HEK293 (cell line): ENCODE results near the gene LRCH4.

ENCODE experiments used
- GLIS2 ChIP-seq: fragments of 450-650 bp; formaldehyde crosslinking; IDR thresholded peaks from 2 replicates; pipeline ENCODE4 v1.5.1; 2016; ENCODE audit warnings: missing biosample characterization, missing genetic modification characterization
- HIC1 ChIP-seq: fragments of 450-650 bp; formaldehyde crosslinking; IDR thresholded peaks from 2 replicates; pipeline ENCODE4 v1.5.1; 2016; ENCODE audit warnings: missing biosample characterization, missing genetic modification characterization
- PATZ1 ChIP-seq: fragments of 450-650 bp; formaldehyde crosslinking; IDR thresholded peaks from 2 replicates; pipeline ENCODE4 v1.5.1; 2016; ENCODE audit warnings: missing biosample characterization, missing genetic modification characterization
- PRDM4 ChIP-seq: fragments of 450-650 bp; formaldehyde crosslinking; IDR thresholded peaks from 2 replicates; pipeline ENCODE4 v1.5.1; 2017; ENCODE audit warnings: missing biosample characterization, missing genetic modification characterization
- SCRT1 ChIP-seq: fragments of 450-650 bp; formaldehyde crosslinking; IDR thresholded peaks from 2 replicates; pipeline ENCODE4 v1.5.1; 2016; ENCODE audit warnings: missing biosample characterization, missing genetic modification characterization, borderline replicate concordance
- SETDB1 ChIP-seq: IDR thresholded peaks from one replicate; pipeline ENCODE4 v1.6.1; 2017; ENCODE audit warnings: mild to moderate bottlenecking, low read length, moderate library complexity, mixed read lengths; ENCODE audit not compliant: insufficient read length
- SP3 ChIP-seq: fragments of 450-650 bp; formaldehyde crosslinking; IDR thresholded peaks from 2 replicates; pipeline ENCODE4 v1.5.1; 2016; ENCODE audit warnings: missing biosample characterization, missing genetic modification characterization
- ZBTB1 ChIP-seq: fragments of 450-650 bp; formaldehyde crosslinking; IDR thresholded peaks from 2 replicates; pipeline ENCODE4 v1.5.1; 2016; ENCODE audit warnings: missing biosample characterization, missing genetic modification characterization
- ZBTB21 ChIP-seq: fragments of 450-650 bp; formaldehyde crosslinking; IDR thresholded peaks from 2 replicates; pipeline ENCODE4 v1.5.1; 2017; ENCODE audit warnings: missing biosample characterization, missing genetic modification characterization
- ZNF10 ChIP-seq: fragments of 450-650 bp; formaldehyde crosslinking; IDR thresholded peaks from 2 replicates; pipeline ENCODE4 v1.5.1; 2017; ENCODE audit warnings: missing biosample characterization, missing genetic modification characterization
- ZNF121 ChIP-seq: fragments of 450-650 bp; formaldehyde crosslinking; IDR thresholded peaks from 2 replicates; pipeline ENCODE4 v1.5.1; 2016; ENCODE audit warnings: missing biosample characterization, missing genetic modification characterization
- ZNF132 ChIP-seq: fragments of 450-650 bp; formaldehyde crosslinking; IDR thresholded peaks from 2 replicates; pipeline ENCODE4 v1.5.1; 2017; ENCODE audit warnings: missing biosample characterization, missing genetic modification characterization, borderline replicate concordance
- ZNF324 ChIP-seq: fragments of 450-650 bp; formaldehyde crosslinking; IDR thresholded peaks from 2 replicates; pipeline ENCODE4 v1.5.1; 2016; ENCODE audit warnings: missing biosample characterization, missing genetic modification characterization
- ZNF391 ChIP-seq: fragments of 450-650 bp; formaldehyde crosslinking; IDR thresholded peaks from 2 replicates; pipeline ENCODE4 v1.5.1; 2016; ENCODE audit warnings: low read depth, missing biosample characterization, missing genetic modification characterization, borderline replicate concordance
- ZNF404 ChIP-seq: fragments of 450-650 bp; formaldehyde crosslinking; IDR thresholded peaks from 2 replicates; pipeline ENCODE4 v1.5.1; 2017; ENCODE audit warnings: missing biosample characterization, missing genetic modification characterization
- ZNF426 ChIP-seq: fragments of 450-650 bp; formaldehyde crosslinking; IDR thresholded peaks from 2 replicates; pipeline ENCODE4 v1.5.1; 2017; ENCODE audit warnings: missing biosample characterization, missing genetic modification characterization, mild to moderate bottlenecking, inconsistent platforms, moderate library complexity
- ZNF449 ChIP-seq: fragments of 450-650 bp; formaldehyde crosslinking; IDR thresholded peaks from 2 replicates; pipeline ENCODE4 v1.5.1; 2017; ENCODE audit warnings: missing biosample characterization, mild to moderate bottlenecking, missing genetic modification characterization, moderate library complexity
- ZNF555 ChIP-seq: fragments of 450-650 bp; formaldehyde crosslinking; conservative IDR thresholded peaks from 2 replicates; pipeline ENCODE4 v1.5.1; 2017; ENCODE audit warnings: missing biosample characterization, mild to moderate bottlenecking, missing genetic modification characterization, inconsistent platforms
- ZNF571 ChIP-seq: fragments of 450-650 bp; formaldehyde crosslinking; IDR thresholded peaks from 2 replicates; pipeline ENCODE4 v1.5.0; 2017; ENCODE audit warnings: missing biosample characterization, missing genetic modification characterization
- ZNF658 ChIP-seq: fragments of 450-650 bp; formaldehyde crosslinking; IDR thresholded peaks from 2 replicates; pipeline ENCODE4; 2016; ENCODE audit warnings: missing biosample characterization, missing genetic modification characterization
- ZNF692 ChIP-seq: fragments of 450-650 bp; formaldehyde crosslinking; IDR thresholded peaks from 2 replicates; pipeline ENCODE4 v1.5.1; 2016; ENCODE audit warnings: missing biosample characterization, missing genetic modification characterization
- ZNF76 ChIP-seq: fragments of 450-650 bp; formaldehyde crosslinking; IDR thresholded peaks from 2 replicates; pipeline ENCODE4; 2016; ENCODE audit warnings: low read depth, missing biosample characterization, missing genetic modification characterization, borderline replicate concordance
- TF ChIP-seq, protein P1 (sequence below): fragments of 450-650 bp; formaldehyde crosslinking; IDR thresholded peaks from 2 replicates; pipeline ENCODE4 v1.5.1; 2016; ENCODE audit warnings: missing biosample characterization, missing genetic modification characterization

The LRCH4 gene

DNA sequence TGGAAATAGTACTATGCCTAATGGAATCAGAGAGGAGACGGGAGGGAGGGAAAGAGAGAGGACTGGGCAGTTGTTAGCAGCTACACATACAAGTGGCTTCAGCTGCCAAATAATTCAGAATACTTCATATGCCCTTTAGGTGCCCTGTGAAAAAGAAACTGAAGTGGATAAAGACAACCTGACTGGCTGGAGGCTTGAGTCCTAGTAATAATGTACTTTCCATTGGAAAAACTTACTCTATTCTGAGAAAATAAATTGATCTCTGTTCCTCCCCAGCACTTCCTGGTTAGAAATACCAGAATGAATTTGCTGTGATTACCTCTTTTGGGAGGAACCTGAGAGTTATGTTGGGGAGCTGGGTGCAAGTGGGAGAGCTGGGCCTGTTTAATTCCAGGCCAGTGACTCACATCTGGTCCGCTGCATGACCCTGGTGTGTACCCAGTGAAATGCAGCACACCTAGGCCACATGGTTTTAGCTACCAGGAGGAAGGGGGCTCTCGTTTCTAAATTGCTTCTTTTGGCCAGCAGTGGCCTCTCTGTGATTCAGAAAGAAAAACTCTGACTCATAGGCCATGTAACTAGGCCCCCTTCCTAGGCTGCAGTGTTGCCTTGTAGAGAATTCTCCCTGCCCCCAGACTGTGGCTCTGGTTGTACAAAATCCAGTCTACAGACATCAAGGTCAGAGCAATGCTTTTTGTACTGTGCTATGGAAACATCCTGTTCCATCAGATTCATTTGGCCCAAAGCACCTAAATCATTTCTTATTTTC is 40.4 kb downstream of the LRCH4 start (continued):
- TF ChIP-seq PRDM4 (tag by site-specific recombination) (no peak), ZNF571 (tag by site-specific recombination) (no peak), ZNF324 (tag by site-specific recombination) (no peak), ZNF555 (tag by site-specific recombination) (no peak), ZBTB1 (tag by site-specific recombination) (no peak), SETDB1 (no peak), ZNF121 (tag by site-specific recombination) (no peak), ZNF76 (tag by site-specific recombination) (no peak), ZNF426 (tag by site-specific recombination) (no peak), ZBTB21 (tag by site-specific recombination) (no peak; the same call in 1 of the 2 replicates), ZNF658 (no peak), ZNF10 (tag by site-specific recombination) (no peak), ZNF391 (no peak), ZNF449 (tag by site-specific recombination) (no peak), SP3 (no peak), ZNF692 (tag by site-specific recombination) (no peak), PATZ1 (tag by site-specific recombination) (peak; percentile 86), ZNF404 (tag by site-specific recombination) (no peak), ZNF132 (tag by site-specific recombination) (no peak), SCRT1 (tag by site-specific recombination) (no peak), HIC1 (no peak), GLIS2 (tag by site-specific recombination) (0 out of 2 replicates have a peak, but pooled peaks have one; percentile 44)
- TF ChIP-seq, protein P1, sequence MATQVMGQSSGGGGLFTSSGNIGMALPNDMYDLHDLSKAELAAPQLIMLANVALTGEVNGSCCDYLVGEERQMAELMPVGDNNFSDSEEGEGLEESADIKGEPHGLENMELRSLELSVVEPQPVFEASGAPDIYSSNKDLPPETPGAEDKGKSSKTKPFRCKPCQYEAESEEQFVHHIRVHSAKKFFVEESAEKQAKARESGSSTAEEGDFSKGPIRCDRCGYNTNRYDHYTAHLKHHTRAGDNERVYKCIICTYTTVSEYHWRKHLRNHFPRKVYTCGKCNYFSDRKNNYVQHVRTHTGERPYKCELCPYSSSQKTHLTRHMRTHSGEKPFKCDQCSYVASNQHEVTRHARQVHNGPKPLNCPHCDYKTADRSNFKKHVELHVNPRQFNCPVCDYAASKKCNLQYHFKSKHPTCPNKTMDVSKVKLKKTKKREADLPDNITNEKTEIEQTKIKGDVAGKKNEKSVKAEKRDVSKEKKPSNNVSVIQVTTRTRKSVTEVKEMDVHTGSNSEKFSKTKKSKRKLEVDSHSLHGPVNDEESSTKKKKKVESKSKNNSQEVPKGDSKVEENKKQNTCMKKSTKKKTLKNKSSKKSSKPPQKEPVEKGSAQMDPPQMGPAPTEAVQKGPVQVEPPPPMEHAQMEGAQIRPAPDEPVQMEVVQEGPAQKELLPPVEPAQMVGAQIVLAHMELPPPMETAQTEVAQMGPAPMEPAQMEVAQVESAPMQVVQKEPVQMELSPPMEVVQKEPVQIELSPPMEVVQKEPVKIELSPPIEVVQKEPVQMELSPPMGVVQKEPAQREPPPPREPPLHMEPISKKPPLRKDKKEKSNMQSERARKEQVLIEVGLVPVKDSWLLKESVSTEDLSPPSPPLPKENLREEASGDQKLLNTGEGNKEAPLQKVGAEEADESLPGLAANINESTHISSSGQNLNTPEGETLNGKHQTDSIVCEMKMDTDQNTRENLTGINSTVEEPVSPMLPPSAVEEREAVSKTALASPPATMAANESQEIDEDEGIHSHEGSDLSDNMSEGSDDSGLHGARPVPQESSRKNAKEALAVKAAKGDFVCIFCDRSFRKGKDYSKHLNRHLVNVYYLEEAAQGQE: no peak
